H9 (cell line): ENCODE measurements around the gene ZDHHC1. TPM values are rescaled to one million over a fixed set of nuclear protein-coding genes. Genes with fewer than 3 reads are reported as not detected.

Source experiments
- DNase-seq: peaks from one replicate; pipeline ENCODE4 v3.0.0-alpha.2; 2017
- H2AFZ ChIP-seq: one replicate; pipeline ENCODE4 v1.6.1; 2013; ENCODE audit warnings: mild to moderate bottlenecking, low read length, control low read depth, moderate library complexity
- H2AK5ac ChIP-seq: 2 replicates; pipeline ENCODE4 v1.6.1; 2013; ENCODE audit warnings: low read length, control low read depth, mixed read lengths; ENCODE audit not compliant: insufficient read length
- H2BK120ac ChIP-seq: one replicate; pipeline ENCODE4 v1.6.1; 2013; ENCODE audit warnings: low read depth, mild to moderate bottlenecking, low read length, control low read depth, inconsistent platforms; ENCODE audit not compliant: poor library complexity, severe bottlenecking
- H2BK12ac ChIP-seq: 2 replicates; pipeline ENCODE4 v1.6.1; 2013; ENCODE audit warnings: low read length, control low read depth, mixed read lengths, low read depth; ENCODE audit not compliant: insufficient read length
- H2BK15ac ChIP-seq: 2 replicates; pipeline ENCODE4 v1.6.1; 2013; ENCODE audit warnings: low read depth, low read length, control low read depth
- H2BK20ac ChIP-seq: one replicate; pipeline ENCODE4 v1.6.1; 2013; ENCODE audit warnings: low read depth, mild to moderate bottlenecking, low read length, control low read depth, inconsistent platforms; ENCODE audit not compliant: poor library complexity, severe bottlenecking
- H2BK5ac ChIP-seq: 2 replicates; pipeline ENCODE4 v1.6.1; 2013; ENCODE audit warnings: low read length, control low read depth, mixed read lengths; ENCODE audit not compliant: insufficient read length
- H3K14ac ChIP-seq: 2 replicates; pipeline ENCODE4 v1.6.1; 2013; ENCODE audit warnings: low read length, control low read depth; ENCODE audit not compliant: insufficient read depth
- H3K18ac ChIP-seq: 2 replicates; pipeline ENCODE4 v1.6.1; 2013; ENCODE audit warnings: low read depth, mild to moderate bottlenecking, mixed read lengths, low read length, control low read depth; ENCODE audit not compliant: insufficient read length
- H3K23ac ChIP-seq: 2 replicates; pipeline ENCODE4 v1.6.1; 2013; ENCODE audit warnings: low read length, control low read depth, mixed read lengths, low read depth; ENCODE audit not compliant: insufficient read length
- H3K23me2 ChIP-seq: 2 replicates; pipeline ENCODE4 v1.6.1; 2013; ENCODE audit warnings: low read depth, mild to moderate bottlenecking, mixed read lengths, low read length, control low read depth; ENCODE audit not compliant: insufficient read length, poor library complexity, severe bottlenecking
- H3K27ac ChIP-seq: 2 replicates; pipeline ENCODE4 v1.5.1; 2013; ENCODE audit warnings: low read length, control low read depth, mixed read lengths, low read depth; ENCODE audit not compliant: insufficient read length
- H3K27me3 ChIP-seq: 2 replicates; pipeline ENCODE4 v1.6.1; 2013; ENCODE audit warnings: low read length, control low read depth, inconsistent platforms; ENCODE audit not compliant: insufficient read depth
- H3K4ac ChIP-seq: 2 replicates; pipeline ENCODE4 v1.6.1; 2013; ENCODE audit warnings: low read depth, mild to moderate bottlenecking, control low read depth, inconsistent platforms, low read length, moderate library complexity
- H3K4me1 ChIP-seq: 2 replicates; pipeline ENCODE4 v1.6.1; 2013; ENCODE audit warnings: low read length, control low read depth, inconsistent platforms; ENCODE audit not compliant: insufficient read depth
- H3K4me2 ChIP-seq: 2 replicates; pipeline ENCODE4 v1.6.1; 2013; ENCODE audit warnings: low read length, control low read depth, mixed read lengths; ENCODE audit not compliant: insufficient read length, insufficient read depth
- H3K56ac ChIP-seq: 2 replicates; pipeline ENCODE4 v1.6.1; 2013; ENCODE audit warnings: low read depth, mild to moderate bottlenecking, mixed read lengths, low read length, control low read depth; ENCODE audit not compliant: insufficient read length
- H3K79me1 ChIP-seq: 2 replicates; pipeline ENCODE4 v1.6.1; 2013; ENCODE audit warnings: low read depth, mild to moderate bottlenecking, moderate library complexity, low read length, control low read depth, inconsistent platforms; ENCODE audit not compliant: insufficient read depth, poor library complexity, severe bottlenecking
- H3K79me2 ChIP-seq: 2 replicates; pipeline ENCODE4 v1.6.1; 2013; ENCODE audit warnings: low read length, control low read depth, inconsistent platforms; ENCODE audit not compliant: insufficient read depth
- H3K9ac ChIP-seq: 2 replicates; pipeline ENCODE4 v1.6.1; 2013; ENCODE audit warnings: low read length, control low read depth, mixed read lengths; ENCODE audit not compliant: insufficient read length; ENCODE audit errors: extremely low read depth
- H3K9me3 ChIP-seq: one replicate; pipeline ENCODE4 v1.6.1; 2013; ENCODE audit warnings: low read depth, low read length, inconsistent platforms; ENCODE audit not compliant: control insufficient read depth
- H3T11ph ChIP-seq: one replicate; pipeline ENCODE4 v1.6.1; 2013; ENCODE audit warnings: mild to moderate bottlenecking, low read length, control low read depth, inconsistent platforms
- H4K20me1 ChIP-seq: one replicate; pipeline ENCODE4 v1.6.1; 2013; ENCODE audit not compliant: control insufficient read depth, insufficient read length, insufficient read depth
- H4K5ac ChIP-seq: 2 replicates; pipeline ENCODE4 v1.6.1; 2013; ENCODE audit warnings: low read depth, mild to moderate bottlenecking, mixed read lengths, low read length, control low read depth; ENCODE audit not compliant: insufficient read length
- H4K8ac ChIP-seq: replicated peaks from 2 replicates; pipeline ENCODE4 v1.6.1; 2013; ENCODE audit warnings: low read length, control low read depth, mixed read lengths, low read depth; ENCODE audit not compliant: insufficient read length
- H4K91ac ChIP-seq: 2 replicates; pipeline ENCODE4 v1.6.1; 2013; ENCODE audit warnings: low read depth, mild to moderate bottlenecking, moderate library complexity, mixed read lengths, low read length, control low read depth; ENCODE audit not compliant: insufficient read length
- H3K27ac Mint-ChIP-seq, 3 experiments: 2 replicates in 2 of 3; 3 replicates in 1 of 3; pipeline ENCODE4 v1.8.0; 2020 to 2021; ENCODE audit warnings: mixed read lengths in 3 of 3, mild to moderate bottlenecking in 1 of 3, moderate library complexity in 1 of 3
- H3K27me3 Mint-ChIP-seq: 2 replicates; pipeline ENCODE4 v1.8.0; 2021; ENCODE audit warnings: low read depth, mild to moderate bottlenecking, moderate library complexity, mixed read lengths
- H3K36me3 Mint-ChIP-seq, 3 experiments: 2 replicates in 2 of 3; 3 replicates in 1 of 3; pipeline ENCODE4 v1.8.0; 2020 to 2021; ENCODE audit warnings: low read depth in 3 of 3, mixed read lengths in 3 of 3; ENCODE audit not compliant: insufficient read depth in 1 of 3
- H3K4me1 Mint-ChIP-seq, 2 experiments: 2 replicates each; pipeline ENCODE4 v1.8.0; 2020; ENCODE audit warnings: mixed read lengths in 2 of 2
- H3K4me3 Mint-ChIP-seq, 2 experiments: 2 replicates in 1 of 2; 3 replicates in 1 of 2; pipeline ENCODE4 v1.8.0; 2020 to 2021; ENCODE audit warnings: mild to moderate bottlenecking in 2 of 2, mixed read lengths in 2 of 2, moderate library complexity in 1 of 2
- H3K9me3 Mint-ChIP-seq, 2 experiments: 2 replicates in 1 of 2; 3 replicates in 1 of 2; pipeline ENCODE4 v1.8.0; 2020; ENCODE audit warnings: mild to moderate bottlenecking in 2 of 2, mixed read lengths in 2 of 2, moderate library complexity in 1 of 2
- WGBS: extraction: QIAGEN DNeasy Blood & Tissue Kit; methylation state at CpG from one replicate; pipeline ENCODE4 v1.1.7; 2013; ENCODE audit warnings: missing lambda C conversion rate, low lambda C conversion rate, mixed read lengths; ENCODE audit not compliant: insufficient read length; ENCODE audit errors: extremely low coverage; 5-methylcytosine and 5-hydroxymethylcytosine counted together
- total RNA-seq: library from RNA; stranded (reverse); gene quantifications from 2 replicates; pipeline ENCODE4 v1.2.1, GENCODE V29; 2021
- TF ChIP-seq, protein P1 (sequence below): fragments of 200-600 bp; sonication (generic); conservative IDR thresholded peaks from 3 replicates; pipeline ENCODE4 v1.8.0; 2021; ENCODE audit warnings: antibody characterized with exemption, mild to moderate bottlenecking

The ZDHHC1 gene
- total RNA-seq, 1 experiment from 2014 or later: 3.7 TPM

DNA sequence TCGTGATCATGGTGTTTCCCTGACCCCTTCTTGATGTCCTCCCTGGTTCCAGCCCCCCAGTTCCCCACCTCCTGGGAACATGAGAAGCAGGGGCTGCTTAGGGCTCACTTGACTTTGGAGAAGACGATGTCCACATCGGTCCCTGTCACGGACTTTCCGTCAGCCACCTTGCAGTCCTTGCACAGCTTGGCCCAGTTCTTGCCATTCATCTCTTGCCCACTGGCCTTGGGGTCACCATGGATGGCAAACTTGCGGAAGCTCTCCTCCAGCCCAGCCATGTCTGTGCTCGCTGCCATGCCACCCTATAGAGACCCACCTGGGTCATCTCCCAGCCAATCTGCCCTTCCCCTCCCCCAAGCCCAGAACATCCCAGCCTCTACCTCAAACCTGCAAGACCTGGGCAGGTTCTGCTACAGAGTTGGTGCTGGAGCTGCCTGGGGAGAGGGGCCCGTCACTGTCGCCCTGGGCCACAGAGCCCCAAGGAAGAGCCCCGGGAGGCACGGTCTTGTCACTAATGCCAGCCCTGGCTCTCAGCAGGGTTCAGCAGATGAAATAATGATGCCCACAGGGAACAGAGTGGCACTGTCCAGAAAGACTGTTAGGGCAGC, 25.4 kb downstream of the ZDHHC1 start:
- Histone ChIP-seq H3K27ac (no peak overlapping the region), H4K5ac (no peak overlapping the region), H4K20me1 (no peaks in the 10 kb centered on the region), H2BK15ac (no peak overlapping the region), H2AFZ (no peak overlapping the region), H2BK20ac (no peak overlapping the region), H3K23ac (no peak overlapping the region), H3K4me1 (peaks cover 4% of the 10 kb centered on the region; the same call in 1 of the 2 replicates), H3K56ac (no peak overlapping the region), H3T11ph (no peak overlapping the region), H3K4ac (no peak overlapping the region), H3K79me1 (no peaks in the 10 kb centered on the region), H3K14ac (no peak overlapping the region), H2AK5ac (no peak overlapping the region), H4K8ac (no peak overlapping the region), H2BK5ac (no peak overlapping the region), H3K9me3 (no peaks in the 10 kb centered on the region), H3K4me2 (no peak overlapping the region), H3K9ac (no peak overlapping the region), H2BK120ac (no peak overlapping the region), H3K23me2 (peaks cover 3% of the 10 kb centered on the region), H3K79me2 (no peaks in the 10 kb centered on the region), H3K27me3 (peaks cover 25% of the 10 kb centered on the region; the same call in 1 of the 2 replicates), H3K18ac (no peak overlapping the region), H2BK12ac (no peak overlapping the region), H4K91ac (no peak overlapping the region)
- DNase-seq: no peak
- H3K4me3 Mint-ChIP-seq: no peak overlapping the region
- peaks cover 29 to 45% of the 10 kb centered on the region in 2 experiments for H3K4me1 Mint-ChIP-seq
- H3K27me3 Mint-ChIP-seq: peaks cover 78% of the 10 kb centered on the region
- H3K36me3 Mint-ChIP-seq: no peaks in the 10 kb centered on the region
- TF ChIP-seq, protein P1, sequence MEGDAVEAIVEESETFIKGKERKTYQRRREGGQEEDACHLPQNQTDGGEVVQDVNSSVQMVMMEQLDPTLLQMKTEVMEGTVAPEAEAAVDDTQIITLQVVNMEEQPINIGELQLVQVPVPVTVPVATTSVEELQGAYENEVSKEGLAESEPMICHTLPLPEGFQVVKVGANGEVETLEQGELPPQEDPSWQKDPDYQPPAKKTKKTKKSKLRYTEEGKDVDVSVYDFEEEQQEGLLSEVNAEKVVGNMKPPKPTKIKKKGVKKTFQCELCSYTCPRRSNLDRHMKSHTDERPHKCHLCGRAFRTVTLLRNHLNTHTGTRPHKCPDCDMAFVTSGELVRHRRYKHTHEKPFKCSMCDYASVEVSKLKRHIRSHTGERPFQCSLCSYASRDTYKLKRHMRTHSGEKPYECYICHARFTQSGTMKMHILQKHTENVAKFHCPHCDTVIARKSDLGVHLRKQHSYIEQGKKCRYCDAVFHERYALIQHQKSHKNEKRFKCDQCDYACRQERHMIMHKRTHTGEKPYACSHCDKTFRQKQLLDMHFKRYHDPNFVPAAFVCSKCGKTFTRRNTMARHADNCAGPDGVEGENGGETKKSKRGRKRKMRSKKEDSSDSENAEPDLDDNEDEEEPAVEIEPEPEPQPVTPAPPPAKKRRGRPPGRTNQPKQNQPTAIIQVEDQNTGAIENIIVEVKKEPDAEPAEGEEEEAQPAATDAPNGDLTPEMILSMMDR: no peak
- H3K27ac Mint-ChIP-seq: peak overlapping the region in 1 of 3 experiments; percentile 65; a peak in 1 of 7 replicates
- no peaks in the 10 kb centered on the region for H3K9me3 Mint-ChIP-seq
- no CpG with 5 or more reads among the region's 11 CpGs for WGBS
